GM12875 (cell line): ENCODE measurements around the gene PCED1A.

ENCODE experiments used
- H3K4me3 ChIP-seq: one replicate; pipeline ENCODE4 v1.5.1; 2011; ENCODE audit warnings: low read depth, low read length, control low read depth
- TF ChIP-seq, protein P1 (sequence below): IDR thresholded peaks from 2 replicates; pipeline ENCODE4 v1.5.1; 2011; ENCODE audit warnings: low read depth, mild to moderate bottlenecking, control low read depth, inconsistent platforms, low read length, moderate library complexity, borderline replicate concordance; ENCODE audit not compliant: insufficient read depth

The PCED1A gene

DNA sequence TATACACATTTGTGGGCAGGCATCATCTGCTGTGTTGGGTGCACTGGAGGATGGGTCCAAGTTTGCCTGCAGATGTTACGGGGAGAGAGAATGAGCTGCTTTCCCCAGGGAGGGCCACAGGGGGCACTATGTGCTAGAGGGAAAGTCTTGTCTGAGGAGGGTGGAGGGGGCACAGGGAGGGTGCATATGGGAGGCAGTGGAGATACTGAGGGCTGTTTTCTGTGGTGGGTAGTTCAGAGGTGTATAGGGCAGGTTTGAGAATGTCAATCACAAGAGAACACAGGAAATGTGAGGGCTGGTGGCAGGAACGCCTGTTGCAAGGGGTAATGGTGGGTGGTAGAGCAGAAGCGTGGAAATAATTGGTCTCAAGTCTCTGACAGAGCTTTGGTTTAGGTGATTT lies 25.2 kb upstream of the PCED1A start:
- no peak overlapping the region for H3K4me3 ChIP-seq
- TF ChIP-seq, protein P1, sequence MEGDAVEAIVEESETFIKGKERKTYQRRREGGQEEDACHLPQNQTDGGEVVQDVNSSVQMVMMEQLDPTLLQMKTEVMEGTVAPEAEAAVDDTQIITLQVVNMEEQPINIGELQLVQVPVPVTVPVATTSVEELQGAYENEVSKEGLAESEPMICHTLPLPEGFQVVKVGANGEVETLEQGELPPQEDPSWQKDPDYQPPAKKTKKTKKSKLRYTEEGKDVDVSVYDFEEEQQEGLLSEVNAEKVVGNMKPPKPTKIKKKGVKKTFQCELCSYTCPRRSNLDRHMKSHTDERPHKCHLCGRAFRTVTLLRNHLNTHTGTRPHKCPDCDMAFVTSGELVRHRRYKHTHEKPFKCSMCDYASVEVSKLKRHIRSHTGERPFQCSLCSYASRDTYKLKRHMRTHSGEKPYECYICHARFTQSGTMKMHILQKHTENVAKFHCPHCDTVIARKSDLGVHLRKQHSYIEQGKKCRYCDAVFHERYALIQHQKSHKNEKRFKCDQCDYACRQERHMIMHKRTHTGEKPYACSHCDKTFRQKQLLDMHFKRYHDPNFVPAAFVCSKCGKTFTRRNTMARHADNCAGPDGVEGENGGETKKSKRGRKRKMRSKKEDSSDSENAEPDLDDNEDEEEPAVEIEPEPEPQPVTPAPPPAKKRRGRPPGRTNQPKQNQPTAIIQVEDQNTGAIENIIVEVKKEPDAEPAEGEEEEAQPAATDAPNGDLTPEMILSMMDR, result 0 out of 2 replicates have a peak, but pooled peaks have one; percentile 18

DNA sequence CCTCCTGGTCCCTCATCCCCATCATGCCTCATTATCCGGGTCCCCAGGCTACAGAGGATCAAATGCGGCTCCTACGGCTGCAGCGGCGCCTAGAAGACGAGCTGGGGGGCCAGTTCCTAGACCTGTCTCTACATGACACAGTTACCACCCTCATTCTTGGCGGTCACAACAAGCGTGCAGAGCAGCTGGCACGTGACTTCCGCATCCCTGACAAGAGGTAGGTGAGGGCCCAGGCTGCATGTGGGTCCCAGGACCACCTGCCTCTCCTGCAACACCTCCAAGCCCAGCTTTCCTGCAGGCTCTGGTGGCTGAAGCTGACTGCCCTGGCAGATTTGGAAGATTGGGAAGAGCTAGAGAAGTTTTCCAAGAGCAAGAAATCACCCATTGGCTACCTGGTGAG lies 24.6 kb upstream of the PCED1A start:
- TF ChIP-seq, protein P1, result no peak
- H3K4me3 ChIP-seq, result no peak overlapping the region

DNA sequence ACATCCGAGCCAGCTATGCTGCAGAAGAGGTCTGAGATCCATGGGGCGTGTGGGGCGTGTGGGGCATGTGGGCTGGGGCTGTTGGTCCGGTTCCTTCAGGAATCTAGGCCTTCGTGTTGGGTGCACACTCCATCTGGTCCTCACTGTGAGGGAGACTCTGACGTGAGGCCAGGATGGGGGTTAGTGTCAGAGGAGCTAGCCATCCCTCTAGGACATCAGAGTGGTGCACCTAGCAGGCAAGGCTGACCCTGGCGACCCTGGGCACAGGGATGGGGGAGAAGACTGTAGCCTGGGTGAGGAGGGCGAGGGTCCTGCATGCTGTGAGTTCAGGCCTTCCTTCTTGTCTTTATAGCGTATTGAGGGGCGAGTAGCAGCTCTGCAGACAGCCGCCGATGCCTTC lies 24.2 kb upstream of the PCED1A start:
- H3K4me3 ChIP-seq, result no peak overlapping the region
- TF ChIP-seq, protein P1, result no peak

DNA sequence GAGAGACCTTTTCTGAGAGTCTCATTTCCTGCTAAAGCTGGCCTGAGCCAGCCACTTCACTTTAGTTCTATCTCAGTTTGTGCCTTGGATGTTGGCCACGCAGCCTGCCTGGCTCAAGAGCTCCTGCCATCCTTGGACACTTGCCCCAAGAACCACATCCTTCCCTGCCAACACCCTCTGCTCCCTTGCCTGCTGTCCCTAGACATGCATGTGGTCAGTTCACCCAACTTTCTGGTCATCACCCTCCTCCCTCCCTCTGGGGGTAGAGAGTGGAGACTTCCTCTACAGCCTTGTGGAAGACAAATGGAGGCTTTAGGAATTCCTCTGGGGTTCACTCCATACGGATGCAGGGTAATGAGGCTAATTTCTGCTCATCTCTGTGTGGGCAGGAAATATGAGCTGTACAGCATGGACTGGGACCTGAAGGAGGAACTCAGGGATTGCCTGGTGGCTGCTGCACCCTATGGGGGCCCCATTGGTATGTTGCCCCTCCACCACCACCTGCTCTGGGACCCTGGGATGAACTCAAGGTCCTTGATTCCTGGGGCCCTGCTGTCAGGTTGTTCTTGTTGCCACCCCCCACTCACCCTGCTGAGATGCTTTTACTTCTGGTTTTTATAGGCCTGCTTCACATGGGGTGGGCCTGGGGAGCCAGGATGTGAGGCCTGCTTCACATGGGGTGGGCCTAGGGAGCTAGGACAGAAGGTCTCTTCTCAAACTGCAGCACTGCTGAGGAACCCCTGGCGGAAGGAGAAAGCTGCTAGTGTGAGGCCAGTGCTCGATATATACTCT lies 19.1 kb upstream of the PCED1A start:
- TF ChIP-seq, protein P1, result no peak
- H3K4me3 ChIP-seq, result no peak overlapping the region

DNA sequence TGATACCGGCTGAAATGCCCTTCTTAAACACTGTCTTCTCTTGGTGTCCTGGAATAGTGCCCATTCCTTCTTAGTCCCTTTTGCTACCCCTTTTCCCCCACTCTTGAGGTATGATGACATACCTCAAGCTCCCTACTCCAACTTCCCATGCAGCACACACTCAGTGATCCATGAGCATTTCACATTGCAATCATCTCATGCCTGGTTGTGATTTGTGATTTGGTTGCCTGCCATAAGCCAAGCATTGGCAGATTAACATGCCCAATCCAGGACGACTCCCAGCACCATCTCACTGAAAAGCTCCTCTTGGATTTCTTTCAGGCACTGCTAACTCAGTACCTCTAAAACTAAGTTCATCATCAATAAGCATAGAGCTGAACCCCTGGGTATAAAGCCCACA lies 18.1 kb upstream of the PCED1A start:
- TF ChIP-seq, protein P1, result no peak

DNA sequence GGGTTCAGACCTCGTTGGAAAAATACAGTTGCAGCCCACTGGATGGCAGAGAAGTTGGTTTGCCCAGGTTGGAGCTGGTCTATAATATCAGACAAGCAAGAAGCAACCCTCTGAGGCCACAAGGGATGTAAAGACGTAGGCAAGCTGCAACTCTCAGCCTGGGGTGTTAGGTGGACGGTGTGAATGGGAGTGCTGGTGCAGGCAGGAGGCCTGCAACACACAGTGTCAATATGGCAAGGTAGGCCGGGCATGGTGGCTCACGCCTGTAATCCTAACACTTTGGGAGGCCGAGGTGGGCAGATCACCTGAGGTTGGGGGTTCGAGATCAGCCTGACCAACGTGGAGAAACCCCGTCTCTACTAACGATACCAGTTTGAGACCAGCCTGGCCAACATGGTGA lies 10.6 kb upstream of the PCED1A start:
- H3K4me3 ChIP-seq, result no peak overlapping the region
- TF ChIP-seq, protein P1, result no peak

More for the DNA sequence above, 18.1 kb upstream of the PCED1A start:
- no peak overlapping the region for H3K4me3 ChIP-seq

DNA sequence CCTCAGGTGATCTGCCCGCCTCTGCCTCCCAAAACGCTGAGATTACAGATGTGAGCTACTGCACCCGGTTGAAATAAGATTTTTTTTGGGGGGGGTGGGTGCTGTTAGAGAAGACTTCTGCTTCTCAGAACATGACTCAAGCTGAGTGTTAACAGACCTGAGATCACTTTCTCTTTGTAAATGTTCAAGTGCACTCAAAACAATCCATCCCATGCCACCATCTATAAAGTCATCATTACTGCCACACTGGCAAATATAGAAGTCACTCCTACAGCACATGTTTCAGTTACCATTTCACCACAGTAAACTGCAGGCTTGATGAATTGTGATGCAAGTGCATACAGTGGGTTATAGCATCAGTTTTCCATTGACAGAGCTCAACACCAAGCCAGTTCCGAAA lies 9.1 kb upstream of the PCED1A start:
- TF ChIP-seq, protein P1, result no peak

More for the DNA sequence above, 9.1 kb upstream of the PCED1A start:
- H3K4me3 ChIP-seq, result no peak overlapping the region
